ENCODE data around the gene DLG2. TPM values are rescaled to one million over a fixed set of nuclear protein-coding genes. Genes with fewer than 3 reads are reported as not detected.

The DLG2 gene
- total and polyA plus RNA-seq, 7 donors: 0.60 to 25.8 (median 9.7) TPM; not detected in 1

DNA sequence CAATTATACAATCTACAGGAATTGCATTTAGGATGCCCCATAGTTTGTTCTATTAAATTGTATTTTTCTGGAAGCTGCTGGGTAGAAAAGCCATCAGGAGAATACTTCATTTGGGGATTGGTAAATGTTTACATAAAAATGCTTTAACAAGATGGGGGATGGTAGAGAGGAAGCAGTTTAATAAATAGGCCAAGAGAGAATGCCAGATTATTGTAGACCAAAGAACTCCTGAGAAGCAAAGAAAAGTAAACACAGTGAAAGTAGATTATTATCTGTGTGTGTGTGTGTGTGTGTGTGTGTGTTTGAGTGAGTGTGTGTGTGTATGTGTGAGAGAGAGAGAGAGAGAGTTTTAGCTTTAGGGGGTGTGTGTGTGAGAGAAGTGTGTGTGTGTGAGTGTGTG, 1520.6 kb downstream of the DLG2 start:
- H3K9me3 ChIP-seq: no peaks in the 10 kb centered on the region
- TF ChIP-seq CTCF (IDR thresholded peaks at IDR 0.05) (no peak), POLR2AphosphoS5 (IDR thresholded peaks at IDR 0.05) (no peak), POLR2A (IDR thresholded peaks at IDR 0.05) (no peak), EP300 (IDR thresholded peaks at IDR 0.05) (no peak)
- no peak overlapping the region for H3K27ac ChIP-seq
- DNase-seq: no peak
- no peaks in the 10 kb centered on the region for H3K4me1 ChIP-seq
- intact Hi-C loops (cut with DNase I): no loop called here
- H3K36me3 ChIP-seq: no peaks in the 10 kb centered on the region
- no peak overlapping the region for H3K4me3 ChIP-seq
- H3K27me3 ChIP-seq: no peaks in the 10 kb centered on the region

- 78 to 87% methylated on average over 3 of the region's 3 CpGs for WGBS, 2 donors
- Histone ChIP-seq H3K4me3 (no peak overlapping the region), H3K27me3 (no peaks in the 10 kb centered on the region), H3K27ac (no peak overlapping the region), H3K9me3 (no peaks in the 10 kb centered on the region), H3K4me1 (no peaks in the 10 kb centered on the region), H3K36me3 (no peaks in the 10 kb centered on the region)
- no peak for TF ChIP-seq POLR2AphosphoS5 (IDR thresholded peaks at IDR 0.05)
- intact Hi-C loops (cut with DNase I): no loop called here
- DNase-seq: no peak
These were observed 1522.0 kb downstream of the DLG2 start for GRCh38 chr11:84105148-84105547.

DNA sequence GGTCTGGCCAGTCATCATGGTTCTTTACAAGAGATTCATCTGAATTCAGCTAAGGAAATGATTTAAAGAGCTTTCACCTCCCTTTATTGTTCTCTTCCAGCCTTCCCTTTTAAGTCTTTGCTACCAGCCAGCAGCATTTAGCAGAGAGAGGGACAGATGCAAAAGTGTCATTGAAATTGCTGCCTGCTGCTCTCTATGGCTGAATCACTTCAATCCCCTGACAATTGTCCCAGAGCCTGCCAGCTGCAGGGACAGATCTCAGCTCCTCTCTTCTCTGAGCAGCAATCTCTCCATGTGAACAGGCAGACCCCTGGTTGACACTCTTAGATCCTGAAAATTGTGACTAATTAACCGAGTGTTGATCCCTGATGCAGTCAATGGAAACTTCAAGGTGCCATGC, 1524.0 kb downstream of the DLG2 start:
- TF ChIP-seq EP300 (IDR thresholded peaks at IDR 0.05) (no peak), POLR2A (IDR thresholded peaks at IDR 0.05) (no peak), POLR2AphosphoS5 (IDR thresholded peaks at IDR 0.05) (no peak), CTCF (IDR thresholded peaks at IDR 0.05) (no peak)
- H3K4me1 ChIP-seq: no peaks in the 10 kb centered on the region
- WGBS, 2 donors: 55 to 74% methylated on average over 1 of the region's 1 CpG
- no peaks in the 10 kb centered on the region for H3K36me3 ChIP-seq
- no peak overlapping the region for H3K4me3 ChIP-seq
- intact Hi-C loops (cut with DNase I): no loop called here
- no peaks in the 10 kb centered on the region for H3K27me3 ChIP-seq
- no peak for DNase-seq
- no peaks in the 10 kb centered on the region for H3K9me3 ChIP-seq
- H3K27ac ChIP-seq: no peak overlapping the region

GRCh38 chr11:84097186-84097585, 1530.0 kb downstream of the DLG2 start:
- H3K9me3 ChIP-seq: no peaks in the 10 kb centered on the region
- DNase-seq: no peak
- WGBS, 2 donors: 59 to 60% methylated on average over 3 of the region's 3 CpGs
- no peaks in the 10 kb centered on the region for H3K4me1 ChIP-seq
- H3K4me3 ChIP-seq: no peak overlapping the region
- intact Hi-C loops (cut with DNase I): no loop called here
- no peak overlapping the region for H3K27ac ChIP-seq
- H3K36me3 ChIP-seq: no peaks in the 10 kb centered on the region
- no peak for TF ChIP-seq CTCF (IDR thresholded peaks at IDR 0.05)
- no peak for TF ChIP-seq POLR2AphosphoS5 (IDR thresholded peaks at IDR 0.05)
- H3K27me3 ChIP-seq: no peaks in the 10 kb centered on the region

DNA sequence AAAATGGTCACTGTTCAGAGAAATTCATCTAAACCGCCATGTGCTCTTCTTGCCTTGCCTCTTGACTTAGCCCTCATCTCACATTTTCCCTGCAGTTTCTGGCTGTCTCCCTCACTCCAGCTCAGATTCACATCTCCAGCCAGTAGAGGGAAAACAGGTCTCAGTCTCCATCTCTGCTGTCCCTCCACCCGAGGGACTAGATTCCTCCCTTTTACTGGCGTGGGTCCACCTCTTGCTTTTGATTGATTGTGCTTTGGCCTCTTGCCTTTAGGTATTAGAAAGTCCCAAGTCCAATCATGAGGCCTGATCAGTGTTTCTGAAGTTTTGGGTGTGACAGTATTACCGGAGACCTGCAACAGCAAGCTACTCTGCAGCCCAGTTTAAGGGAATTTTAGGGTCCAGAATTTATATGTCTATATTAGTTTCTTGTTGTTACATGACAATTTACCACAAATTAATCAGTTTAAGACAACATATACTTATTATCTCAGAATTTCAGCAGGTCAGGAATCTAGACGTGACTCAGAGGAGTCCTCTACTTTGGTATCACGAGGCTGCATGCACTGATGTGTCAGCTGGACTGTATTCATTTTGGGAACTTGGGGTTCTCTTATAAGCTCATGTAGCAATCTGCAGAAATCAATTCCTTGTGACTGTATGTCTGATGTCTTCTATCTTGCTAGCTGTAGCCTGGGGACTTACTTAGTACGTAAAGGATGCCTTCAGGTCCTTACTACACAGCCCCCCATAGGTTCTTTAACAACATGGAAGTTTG, 1535.7 kb downstream of the DLG2 start:
- Histone ChIP-seq H3K36me3 (no peaks in the 10 kb centered on the region), H3K4me3 (no peak overlapping the region), H3K9me3 (no peaks in the 10 kb centered on the region), H3K27ac (no peak overlapping the region), H3K4me1 (no peaks in the 10 kb centered on the region), H3K27me3 (no peaks in the 10 kb centered on the region)
- no peak for DNase-seq
- intact Hi-C loops (cut with DNase I): no loop called here
- WGBS, 2 donors: 71 to 79% methylated on average over 7 of the region's 7 CpGs
- TF ChIP-seq POLR2AphosphoS5 (IDR thresholded peaks at IDR 0.05): no peak
- TF ChIP-seq CTCF (IDR thresholded peaks at IDR 0.05): no peak
- no peak for TF ChIP-seq POLR2A (IDR thresholded peaks at IDR 0.05)
- TF ChIP-seq EP300 (IDR thresholded peaks at IDR 0.05): no peak

All from sigmoid colon (tissue), 7 donors.